ENCODE measurements around the gene NOP16. TPM values are rescaled to one million over a fixed set of nuclear protein-coding genes. Genes with fewer than 3 reads are reported as not detected.

Gene NOP16
- total RNA-seq, 3 donors from 2014 or later = 8.5 to 13.8 (median 12.4) TPM

GRCh38 chr5:176414704-176415103, 26.3 kb upstream of the NOP16 start:
- Histone ChIP-seq H3K27me3 (no peaks in the 10 kb centered on the region), H3K9me3 (no peaks in the 10 kb centered on the region), H3K4me1 (peaks cover 0 to 11% of the 10 kb centered on the region in 2 donors), H3K4me3 (peak overlapping the region in 2 of 3 donors; percentile 90 to 94), H3K27ac (peak overlapping the region; percentile 52 to 96), H3K36me3 (no peaks in the 10 kb centered on the region)
- DNase-seq (ENCODE audit: low spot score in 2 of 2) = no peak
- TF ChIP-seq POLR2A (IDR thresholded peaks at IDR 0.05) = no peak
- TF ChIP-seq CTCF (IDR thresholded peaks at IDR 0.05) = no peak
- no peak for TF ChIP-seq POLR2AphosphoS5 (IDR thresholded peaks at IDR 0.05)
- intact Hi-C loops (cut with DNase I; ENCODE audit: low total_unique reads) = no loop called here

DNA sequence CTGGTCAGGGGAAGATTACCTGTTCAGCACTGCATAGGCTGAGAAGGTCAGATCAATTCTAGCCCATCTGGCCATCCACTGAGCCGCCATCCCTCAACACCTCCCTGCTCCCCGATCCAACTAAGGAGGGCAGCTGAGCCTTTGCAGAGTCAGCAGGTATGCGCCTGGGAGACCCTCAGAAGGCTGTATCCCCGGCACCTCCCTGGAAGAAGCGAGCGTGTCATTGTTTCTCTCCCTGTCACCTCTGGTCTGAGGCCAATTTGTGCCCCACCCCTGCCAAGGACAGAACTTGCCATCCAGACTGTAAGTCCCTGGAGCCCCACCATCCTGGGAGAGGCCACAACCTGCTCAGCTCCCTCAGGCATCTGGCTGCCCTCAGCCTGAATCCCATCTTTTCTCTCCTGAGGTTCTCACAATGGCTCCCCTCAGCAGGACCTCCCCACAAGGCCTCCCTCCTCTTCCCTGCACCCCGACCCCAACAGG, 25.4 kb upstream of the NOP16 start:
- intact Hi-C loops (cut with DNase I; ENCODE audit: low total_unique reads) = no loop called here
- DNase-seq (ENCODE audit: low spot score in 2 of 2) = no peak
- TF ChIP-seq CTCF (IDR thresholded peaks at IDR 0.05) (no peak), POLR2A (IDR thresholded peaks at IDR 0.05) (no peak), POLR2AphosphoS5 (IDR thresholded peaks at IDR 0.05) (no peak)
- Histone ChIP-seq H3K9me3 (no peaks in the 10 kb centered on the region), H3K4me3 (peak overlapping the region in 1 of 3 donors; percentile 22), H3K27me3 (no peaks in the 10 kb centered on the region), H3K4me1 (peaks cover 0 to 11% of the 10 kb centered on the region in 2 donors), H3K36me3 (no peaks in the 10 kb centered on the region), H3K27ac (peak overlapping the region; percentile 55 to 96)

DNA sequence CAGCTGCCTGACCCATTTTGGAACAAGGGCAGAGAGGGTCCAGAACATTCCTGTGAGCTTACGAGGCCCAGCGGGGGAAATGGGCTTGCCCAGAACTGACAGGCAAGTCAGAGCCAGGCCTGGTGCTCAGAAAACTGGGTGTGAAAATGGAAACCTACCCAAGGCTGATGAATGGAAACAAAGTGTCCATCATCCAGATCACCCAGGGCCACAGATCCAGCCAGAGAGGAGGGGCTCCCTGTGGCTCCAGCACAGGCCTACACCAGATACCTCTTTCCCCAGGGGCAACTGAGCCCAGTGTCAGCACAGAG, 24.8 kb upstream of the NOP16 start:
- Histone ChIP-seq H3K4me3 (peak overlapping the region in 1 of 3 donors; percentile 22), H3K9me3 (no peaks in the 10 kb centered on the region), H3K27me3 (no peaks in the 10 kb centered on the region), H3K4me1 (peaks cover 0 to 11% of the 10 kb centered on the region in 2 donors), H3K36me3 (no peaks in the 10 kb centered on the region), H3K27ac (peak overlapping the region; percentile 55 to 96)
- intact Hi-C loops (cut with DNase I; ENCODE audit: low total_unique reads) = no loop called here
- TF ChIP-seq CTCF (IDR thresholded peaks at IDR 0.05) (no peak), POLR2AphosphoS5 (IDR thresholded peaks at IDR 0.05) (no peak), POLR2A (IDR thresholded peaks at IDR 0.05) (no peak)
- no peak for DNase-seq (ENCODE audit: low spot score in 2 of 2)

DNA sequence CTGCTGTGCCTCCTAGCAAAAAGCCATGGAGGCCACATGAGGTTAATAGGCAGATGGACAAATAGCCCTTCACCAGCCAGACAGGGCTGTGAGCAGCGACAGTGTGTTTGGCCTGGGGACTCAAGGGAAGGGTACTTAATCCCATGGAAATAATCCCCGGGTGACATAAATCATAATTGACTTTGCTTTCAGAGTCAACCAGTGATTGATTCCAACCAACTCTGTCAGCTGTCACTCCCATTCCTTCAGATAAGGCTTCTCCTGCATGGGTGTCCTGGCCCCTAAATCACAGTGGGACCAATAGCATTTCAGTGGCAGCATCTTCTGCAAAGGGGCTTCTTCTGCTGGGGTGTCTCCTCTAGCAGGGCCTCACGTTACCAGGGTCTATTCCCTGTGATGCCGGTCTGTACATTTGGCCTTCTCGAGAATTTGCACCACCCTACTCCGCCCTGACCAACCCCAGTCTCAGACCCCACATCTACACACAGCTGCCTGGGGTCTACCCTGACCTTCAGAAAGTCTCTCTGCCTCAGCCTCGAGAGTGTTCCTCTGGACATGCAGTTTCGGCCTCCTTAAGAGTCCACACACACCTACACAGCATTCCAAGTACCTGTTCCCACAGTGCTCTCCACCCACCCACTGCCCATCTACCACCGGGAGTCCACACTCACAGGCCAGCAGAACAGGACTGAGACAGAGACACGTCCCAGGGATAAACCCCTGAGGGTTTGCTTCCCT, 24.3 kb upstream of the NOP16 start:
- peaks cover 0 to 11% of the 10 kb centered on the region in 2 donors for H3K4me1 ChIP-seq
- peak overlapping the region in 1 of 3 donors; percentile 22 for H3K4me3 ChIP-seq
- peak in 1 of 2 donors; percentile 31 for DNase-seq (ENCODE audit: low spot score in 2 of 2)
- intact Hi-C loops (cut with DNase I; ENCODE audit: low total_unique reads) = no loop called here
- peak overlapping the region in 1 of 2 donors; percentile 96 for H3K27ac ChIP-seq
- H3K27me3 ChIP-seq = no peaks in the 10 kb centered on the region
- no peaks in the 10 kb centered on the region for H3K36me3 ChIP-seq
- TF ChIP-seq POLR2A (IDR thresholded peaks at IDR 0.05) (no peak), CTCF (IDR thresholded peaks at IDR 0.05) (no peak), POLR2AphosphoS5 (IDR thresholded peaks at IDR 0.05) (no peak)
- H3K9me3 ChIP-seq = no peaks in the 10 kb centered on the region

DNA sequence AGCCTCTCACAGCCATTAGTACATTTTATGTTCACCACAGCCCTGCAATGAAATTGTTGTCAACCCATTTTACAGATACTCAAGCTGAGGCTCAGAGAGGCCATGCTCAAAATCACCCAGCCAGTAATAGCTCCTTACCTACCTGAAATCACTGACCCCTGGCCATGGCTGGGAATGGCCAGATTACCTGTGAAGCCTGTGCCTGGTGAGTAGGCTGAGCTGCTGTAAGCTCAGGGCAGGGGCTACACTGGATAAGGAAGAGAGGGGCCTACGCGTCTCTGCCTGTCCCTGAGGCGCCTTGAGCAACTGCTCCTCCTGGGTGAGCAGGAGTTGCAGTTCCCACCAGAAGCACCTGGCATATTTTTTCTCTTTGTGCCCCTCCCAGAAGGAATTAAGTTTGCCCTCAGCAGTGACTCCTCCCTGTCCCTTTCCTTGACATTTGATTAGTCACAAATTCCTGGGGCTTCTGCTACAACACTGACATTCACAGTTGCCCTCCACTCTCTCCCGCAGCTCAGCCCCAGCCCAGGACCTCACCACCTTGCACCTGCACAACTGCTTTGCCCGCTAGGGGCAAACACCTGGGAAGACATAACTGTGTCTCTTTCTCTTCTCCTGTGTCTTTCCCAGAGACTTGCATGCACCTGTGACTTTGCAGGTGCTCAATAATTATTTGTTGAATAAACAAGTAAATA, 22.2 kb upstream of the NOP16 start:
- intact Hi-C loops (cut with DNase I; ENCODE audit: low total_unique reads) = no loop called here
- H3K4me1 ChIP-seq = peaks cover 0 to 11% of the 10 kb centered on the region in 2 donors
- no peak for TF ChIP-seq POLR2A (IDR thresholded peaks at IDR 0.05)
- no peak for TF ChIP-seq CTCF (IDR thresholded peaks at IDR 0.05)
- TF ChIP-seq POLR2AphosphoS5 (IDR thresholded peaks at IDR 0.05) = no peak
- DNase-seq (ENCODE audit: low spot score in 2 of 2) = no peak
- no peak overlapping the region for H3K4me3 ChIP-seq
- no peaks in the 10 kb centered on the region for H3K36me3 ChIP-seq
- no peaks in the 10 kb centered on the region for H3K9me3 ChIP-seq
- no peaks in the 10 kb centered on the region for H3K27me3 ChIP-seq
- no peak overlapping the region for H3K27ac ChIP-seq
